Fibroblast of peridontal ligament (primary cell): ENCODE measurements around the gene RAB31.
"Not testable (repeated sequence)": the region's sequence is repeated elsewhere in the genome, so short reads cannot be mapped to it uniquely, and the experiment has no call there.

ENCODE experiments used
- DNase-seq: peaks from one replicate; pipeline ENCODE4 v3.0.0-alpha.2; 2010; ENCODE audit errors: extremely low read depth

RAB31 gene, protein sequence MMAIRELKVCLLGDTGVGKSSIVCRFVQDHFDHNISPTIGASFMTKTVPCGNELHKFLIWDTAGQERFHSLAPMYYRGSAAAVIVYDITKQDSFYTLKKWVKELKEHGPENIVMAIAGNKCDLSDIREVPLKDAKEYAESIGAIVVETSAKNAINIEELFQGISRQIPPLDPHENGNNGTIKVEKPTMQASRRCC

DNA sequence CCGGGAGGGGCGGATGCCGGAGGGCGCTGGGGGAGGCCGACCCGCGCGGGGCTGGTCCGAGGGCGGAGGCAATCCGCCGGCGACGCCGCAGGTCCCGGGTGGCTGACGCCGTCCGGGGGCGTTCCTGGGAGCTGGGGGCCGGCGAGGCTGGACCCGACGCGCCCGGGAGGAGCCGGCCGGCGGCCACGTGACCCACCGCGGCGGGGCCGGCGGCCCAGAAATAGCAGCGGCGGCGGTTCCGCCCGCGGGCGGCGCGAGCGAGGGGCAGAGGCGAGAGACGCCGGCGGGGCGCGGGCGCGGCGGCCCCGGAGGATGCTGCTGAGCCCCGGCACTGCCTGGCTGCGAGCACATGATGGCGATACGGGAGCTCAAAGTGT, at the start of gene RAB31:
Gene RAB31 (plus strand): TSS at position 245 of the 377 bp plus-strand sequence. CDS start 105 bp downstream, at position 350.
- DNase-seq, result peak; percentile 74

DNA sequence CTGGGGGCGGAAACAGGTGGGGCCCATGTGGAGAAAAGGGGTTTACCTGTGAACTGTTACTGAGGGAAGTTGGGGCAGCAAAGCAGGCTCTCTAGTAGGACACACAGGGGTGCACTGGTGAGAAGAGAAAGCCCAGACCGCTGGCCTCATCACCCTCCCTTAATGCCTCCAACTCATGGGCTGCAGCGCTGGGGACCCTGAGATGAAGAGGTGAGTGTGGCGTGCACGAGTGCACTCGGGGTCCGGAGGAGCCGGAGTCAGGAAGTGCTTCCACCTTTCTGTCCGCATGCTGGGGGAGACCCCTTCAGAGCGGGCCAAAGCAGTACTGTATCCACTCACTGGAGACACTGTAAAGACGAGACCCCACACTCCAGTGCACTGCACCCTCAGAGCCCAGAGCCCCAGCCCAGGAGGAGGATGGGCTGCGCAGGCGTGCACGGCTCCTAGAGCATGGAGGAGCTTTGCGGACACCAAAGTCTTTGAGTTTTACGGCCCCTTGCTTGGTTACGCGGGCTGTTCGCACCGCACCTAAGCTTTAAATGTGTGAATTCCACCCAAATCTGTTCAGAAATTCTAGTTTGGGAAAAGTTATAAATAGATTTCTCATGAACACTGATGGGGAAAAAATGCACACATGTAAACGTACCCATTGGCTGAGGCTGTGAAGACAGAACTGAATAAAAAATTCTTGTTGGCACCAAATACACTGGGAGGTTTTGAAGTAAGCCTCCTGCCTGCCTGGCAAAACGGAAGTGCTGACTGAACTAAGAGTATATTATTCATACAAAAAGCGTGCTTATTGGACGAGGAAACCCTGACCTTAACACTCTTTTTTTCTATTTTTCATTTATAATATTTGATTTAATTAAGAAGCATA, 48.4 kb upstream of the RAB31 start:
- DNase-seq, result peak; percentile 10

DNA sequence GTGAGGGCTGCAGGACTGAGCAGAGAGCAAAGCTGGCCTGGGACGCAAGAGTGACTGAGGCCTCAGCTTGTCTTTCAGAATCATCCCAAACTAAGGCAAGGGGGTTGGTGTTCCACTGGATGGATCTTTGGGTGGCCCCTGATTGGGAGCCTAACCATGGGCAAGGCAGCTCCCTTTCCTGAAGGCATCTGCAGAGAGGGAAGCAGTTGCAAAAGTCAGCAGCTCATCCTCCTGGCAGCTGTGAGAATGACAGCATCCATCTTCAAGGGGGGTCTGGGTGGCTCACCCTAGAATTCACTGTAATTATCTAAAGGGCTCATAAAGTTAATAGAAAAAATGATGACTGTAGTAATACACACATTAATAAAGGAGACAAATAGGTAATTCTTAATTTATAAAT, 46.5 kb upstream of the RAB31 start:
- peak; percentile 46 for DNase-seq

DNA sequence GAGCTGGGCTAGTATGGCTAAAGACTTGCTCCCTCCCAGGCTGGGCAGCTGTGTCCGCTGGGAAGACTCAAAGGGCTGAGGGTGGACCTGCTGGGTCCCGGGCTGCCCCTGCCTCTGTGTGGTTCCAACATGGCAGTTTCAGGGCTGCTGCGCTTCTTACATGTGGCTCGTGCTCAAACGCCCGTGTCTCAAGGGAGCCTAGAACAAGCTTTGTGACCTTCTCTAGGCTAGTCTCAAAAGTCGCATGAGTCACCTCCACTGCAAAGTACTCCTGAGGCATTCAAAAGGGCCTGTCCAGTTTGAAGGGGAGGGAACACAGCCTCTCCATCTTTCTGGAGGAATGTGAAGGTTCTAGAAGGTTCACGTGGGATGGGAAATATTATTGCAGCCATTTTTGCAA, 44.7 kb upstream of the RAB31 start:
- no peak for DNase-seq

DNA sequence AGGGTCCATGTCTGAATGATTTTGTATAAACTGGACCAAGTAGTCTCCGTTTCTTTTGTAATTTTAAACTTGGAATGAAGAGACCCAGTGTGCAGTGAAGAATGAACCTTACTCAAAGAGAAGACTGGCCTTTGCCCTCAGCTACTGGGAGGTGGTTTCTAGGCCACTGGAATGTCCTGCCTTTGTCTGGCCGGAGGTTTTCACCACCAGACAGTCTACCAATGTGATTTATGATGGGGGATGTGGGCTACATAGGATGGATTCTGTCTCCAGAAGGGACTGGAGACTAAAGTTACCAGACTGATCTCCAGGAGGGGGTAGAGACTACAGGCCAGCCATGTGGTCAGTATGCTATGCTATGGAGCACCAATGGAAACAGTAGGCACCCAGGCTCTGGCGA, 42.8 kb upstream of the RAB31 start:
- DNase-seq, result no peak

DNA sequence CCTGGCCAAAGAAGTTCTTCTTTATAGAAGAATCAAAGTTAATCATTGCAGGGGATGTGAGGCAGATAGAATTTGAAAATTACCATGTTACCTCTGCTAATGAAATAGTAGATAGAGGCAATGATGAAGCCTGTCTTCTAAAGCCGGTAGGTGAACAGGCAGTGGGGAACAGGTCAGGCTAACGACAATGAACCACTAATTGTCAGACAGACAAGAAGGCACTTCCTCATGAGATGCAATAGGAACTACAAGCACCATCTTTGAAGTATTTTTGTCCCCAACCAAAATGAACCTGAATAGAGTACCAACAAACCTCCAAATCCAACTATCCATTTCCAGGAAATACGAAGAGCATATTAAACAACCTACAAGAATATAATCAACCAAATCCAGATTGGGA, 41.6 kb upstream of the RAB31 start:
- DNase-seq, result no peak

DNA sequence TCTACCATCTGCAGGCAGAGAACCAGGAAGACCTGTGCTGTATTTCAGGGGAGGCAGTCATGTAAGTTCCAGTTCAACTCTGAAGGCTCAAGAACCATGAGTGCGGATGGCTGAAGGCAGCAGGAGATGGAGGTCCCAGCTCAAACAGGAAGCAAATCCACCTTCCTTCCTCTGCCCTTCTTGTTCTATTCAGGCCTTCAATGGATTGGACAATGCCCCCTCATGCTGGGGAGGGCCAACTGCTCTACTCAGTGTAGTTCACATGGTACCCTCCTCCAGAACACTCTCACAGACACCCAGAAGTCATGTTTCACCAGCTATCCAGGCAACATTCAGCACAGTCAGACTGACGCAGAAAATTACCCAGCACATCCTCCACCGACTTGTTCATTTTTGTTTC, 39.1 kb upstream of the RAB31 start:
- DNase-seq, result no peak

DNA sequence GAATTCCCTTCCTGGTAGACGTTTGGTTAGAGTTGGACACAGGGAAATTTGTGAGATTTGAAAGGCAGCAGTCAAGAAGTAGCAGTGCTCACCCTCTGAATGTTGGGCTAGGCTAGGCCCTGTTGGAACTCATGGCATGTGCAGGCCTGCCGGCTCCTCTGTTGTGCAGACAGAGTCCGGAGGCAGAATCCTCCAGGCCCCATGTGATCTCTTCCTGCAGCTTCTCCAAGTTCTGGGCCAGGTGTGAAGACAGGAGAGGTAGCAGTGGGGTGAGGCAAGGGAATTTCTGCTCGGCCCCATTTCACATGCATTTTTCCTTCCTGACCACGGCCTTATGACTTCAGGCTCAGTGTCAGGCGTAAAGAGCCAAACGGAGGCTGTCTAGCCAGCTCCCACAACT, 36.9 kb upstream of the RAB31 start:
- DNase-seq, result no peak

DNA sequence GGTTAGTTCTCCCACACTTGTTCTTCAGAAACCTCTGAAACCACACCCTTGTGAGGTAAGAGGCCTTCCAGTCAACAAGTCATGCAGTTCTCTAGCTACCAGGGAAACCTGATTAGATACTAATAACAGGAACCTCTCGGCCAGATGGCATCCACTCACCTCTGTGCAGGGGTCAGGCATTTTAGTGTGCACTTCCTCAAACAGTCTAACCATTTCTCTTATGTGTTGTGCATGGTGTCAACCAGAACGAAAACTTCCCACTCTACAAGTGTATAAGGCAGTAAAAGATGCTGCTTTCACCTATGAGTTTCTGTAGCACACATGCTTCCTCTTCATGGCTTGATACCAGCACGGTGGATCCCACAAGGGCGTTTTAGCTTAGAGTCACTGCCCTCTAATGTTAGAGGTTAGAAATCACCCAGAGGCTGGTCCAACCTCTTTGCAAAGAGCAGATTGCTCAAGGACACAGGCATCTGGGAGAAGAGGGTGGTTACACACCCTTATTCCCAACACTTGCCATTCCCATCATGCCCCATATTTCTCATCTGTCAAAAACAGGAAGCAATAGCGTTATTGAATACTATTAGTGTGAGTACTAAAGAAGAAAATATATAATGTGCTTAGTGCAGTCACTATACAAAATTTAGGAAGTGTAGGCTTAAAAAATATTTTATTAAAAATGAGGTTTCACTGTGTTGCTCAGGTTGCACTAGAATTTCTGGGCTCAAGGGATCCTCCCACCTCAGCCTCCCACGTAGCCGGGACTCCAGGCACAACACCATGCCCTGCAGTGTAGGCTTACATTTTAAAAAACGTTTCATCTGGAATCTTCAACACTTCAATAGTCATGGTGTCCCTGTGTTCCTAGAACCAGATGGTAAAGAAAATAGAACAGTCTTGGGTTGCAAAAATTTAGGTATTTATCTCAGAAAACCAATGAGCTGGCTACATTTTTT, 34.5 kb upstream of the RAB31 start:
- peak; percentile 81 for DNase-seq

DNA sequence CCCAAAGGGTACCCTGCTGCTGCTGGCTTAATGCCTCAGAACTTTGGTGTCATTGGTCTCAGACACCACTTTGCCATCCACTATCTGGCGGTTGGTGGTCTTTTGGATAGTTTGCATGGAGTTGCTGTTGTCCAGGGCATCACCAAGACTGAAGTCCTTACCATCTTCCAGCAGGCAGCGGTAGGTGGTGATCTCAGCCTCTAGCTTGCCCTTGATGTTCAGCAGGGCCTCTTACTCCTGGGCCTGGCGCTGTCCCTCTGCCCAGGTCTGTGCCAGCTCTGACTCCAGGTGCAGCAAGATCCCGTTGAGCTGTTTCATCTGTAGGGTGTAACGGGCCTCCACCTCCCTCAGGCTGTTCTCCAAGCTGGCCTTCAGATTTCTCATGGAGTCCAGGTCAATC, 29.9 kb upstream of the RAB31 start:
- DNase-seq, result not testable (repeated sequence)

DNA sequence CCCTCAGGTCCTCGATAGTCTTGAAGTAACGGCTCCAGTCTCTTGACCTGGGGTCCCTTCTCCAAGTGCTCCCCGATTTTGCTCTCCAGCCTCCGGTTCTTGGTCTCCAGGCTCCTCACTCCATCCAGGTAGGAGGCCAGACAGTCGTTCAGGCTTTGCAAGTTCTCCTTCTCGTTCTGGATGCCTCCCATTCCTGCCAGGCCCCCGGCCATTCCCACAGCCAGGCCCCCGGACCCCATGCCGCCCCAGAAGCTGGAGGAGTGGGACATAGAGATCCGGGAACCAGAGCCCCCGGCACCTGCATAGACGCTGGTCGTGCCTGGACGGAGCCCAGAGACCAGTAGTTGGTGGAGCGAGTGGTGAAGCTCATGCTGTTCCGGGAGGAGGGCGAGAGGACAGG, 29.0 kb upstream of the RAB31 start:
- DNase-seq, result no peak

DNA sequence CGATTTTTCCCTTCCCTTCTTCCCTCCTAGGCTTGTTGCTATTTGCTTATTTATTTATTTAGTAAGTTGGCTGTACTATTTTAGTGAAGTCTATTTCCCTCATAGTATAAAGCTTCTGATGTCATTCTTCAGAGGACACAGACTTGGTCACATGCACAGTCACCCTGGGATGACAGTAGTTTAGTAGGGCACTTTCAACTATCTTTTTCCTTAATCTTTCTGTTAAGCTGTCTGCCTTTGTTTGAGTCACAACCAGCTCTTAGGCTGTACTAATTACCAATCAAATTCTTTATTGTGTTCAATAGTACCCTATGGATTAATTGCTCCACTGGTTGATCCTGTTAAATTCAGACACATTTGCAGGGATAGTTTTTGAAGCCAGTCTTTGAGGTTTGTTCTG, 26.9 kb upstream of the RAB31 start:
- no peak for DNase-seq

DNA sequence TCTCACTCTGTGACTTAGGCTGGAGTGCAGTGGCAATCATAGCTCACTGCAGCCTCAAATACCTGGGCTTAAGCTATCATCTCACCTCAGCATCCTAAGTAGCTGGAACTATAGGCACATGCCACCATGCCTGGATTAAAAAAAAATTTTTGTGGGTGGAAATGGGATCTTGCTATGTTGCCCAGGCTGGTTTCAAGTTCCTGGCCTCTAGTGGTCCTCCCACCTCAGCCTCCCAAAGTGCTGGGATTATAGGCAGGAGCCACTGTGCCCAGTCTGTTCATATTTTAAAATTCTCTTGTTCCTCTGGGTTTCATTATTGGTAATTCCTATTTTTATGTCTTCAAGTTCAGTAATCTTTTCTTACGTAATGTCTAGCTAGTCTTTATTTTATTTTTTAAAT, 25.5 kb upstream of the RAB31 start:
- DNase-seq, result no peak

DNA sequence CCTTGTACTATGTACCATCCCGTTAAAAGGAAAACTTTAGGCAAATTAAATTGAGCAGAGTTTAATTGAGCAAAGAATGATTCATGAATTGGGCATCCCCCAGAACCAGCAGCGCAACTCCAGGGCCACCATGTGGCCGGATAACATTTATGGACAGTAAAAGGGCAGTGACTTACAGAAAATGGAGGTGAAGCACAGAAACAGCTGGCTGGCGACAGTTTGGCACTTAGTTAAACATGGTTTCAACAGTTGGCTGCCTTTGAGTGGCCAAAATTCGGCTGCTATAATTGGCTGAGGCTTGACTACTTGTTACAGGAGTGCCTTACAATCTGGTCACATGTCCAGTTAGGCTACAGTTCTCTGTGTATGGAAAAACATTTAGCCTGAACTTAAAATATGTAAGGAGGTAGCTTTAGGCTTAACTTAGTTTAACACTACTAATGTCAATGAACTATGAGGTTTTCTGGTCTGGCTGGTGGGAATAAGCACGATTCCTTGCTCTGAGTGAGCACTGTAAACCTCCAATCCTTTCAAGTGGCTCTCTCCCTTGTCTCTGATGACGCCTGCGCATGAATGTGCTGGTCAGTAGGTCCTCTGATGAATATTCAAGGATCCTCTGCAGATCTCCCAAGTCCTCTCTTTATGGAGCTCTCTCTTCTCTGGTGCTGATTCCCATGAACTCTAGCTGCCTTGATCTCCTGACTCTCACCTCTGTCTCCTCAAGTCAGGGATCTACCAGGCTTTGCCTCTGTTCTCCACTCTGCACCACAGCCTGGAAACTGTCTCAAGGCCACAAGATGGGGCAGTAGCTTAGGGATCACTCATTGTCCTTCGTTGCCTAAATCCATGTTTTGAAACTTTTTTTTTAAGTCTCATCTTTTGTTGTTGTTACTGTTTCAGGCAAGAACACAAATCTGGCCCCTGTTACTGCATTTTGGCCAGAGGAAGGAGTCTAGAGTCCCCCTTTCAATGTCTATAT, 24.4 kb upstream of the RAB31 start:
- DNase-seq, result peak; percentile 85

DNA sequence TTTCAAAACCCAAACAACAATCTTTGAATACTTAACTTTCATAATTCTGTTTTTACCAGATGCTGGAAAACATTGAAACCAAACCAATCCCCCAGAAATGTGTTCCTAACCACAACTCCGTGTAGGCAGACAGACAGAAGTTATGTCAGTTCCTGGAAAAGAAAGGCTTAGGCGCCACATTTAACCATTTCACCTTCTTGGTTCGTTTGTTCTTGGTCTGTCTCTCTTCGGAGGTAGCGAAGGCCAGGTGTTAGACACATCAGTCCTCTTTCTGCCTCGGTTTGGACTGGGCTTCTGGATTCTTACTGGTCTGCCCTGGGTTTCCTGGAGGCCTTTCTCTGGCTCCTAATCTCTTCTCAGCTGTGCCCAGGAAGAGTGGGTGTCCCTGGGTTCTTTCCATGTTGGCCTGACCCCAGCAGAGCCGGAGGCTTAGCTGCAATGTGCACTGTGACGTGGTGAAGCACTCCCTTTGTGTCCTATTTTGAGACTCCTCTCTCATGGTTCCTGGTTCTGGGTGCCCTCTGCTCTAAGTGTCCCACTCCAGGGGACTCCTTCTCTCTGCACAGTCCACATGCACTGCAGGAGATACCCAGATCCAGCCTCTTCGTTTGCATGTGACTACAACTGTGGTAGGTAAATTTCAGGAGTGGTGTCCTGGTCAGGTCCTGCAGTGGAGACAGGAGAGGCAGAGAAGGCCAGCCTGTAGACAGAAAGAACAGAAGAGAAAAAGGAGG, 23.1 kb upstream of the RAB31 start:
- DNase-seq, result peak; percentile 94

DNA sequence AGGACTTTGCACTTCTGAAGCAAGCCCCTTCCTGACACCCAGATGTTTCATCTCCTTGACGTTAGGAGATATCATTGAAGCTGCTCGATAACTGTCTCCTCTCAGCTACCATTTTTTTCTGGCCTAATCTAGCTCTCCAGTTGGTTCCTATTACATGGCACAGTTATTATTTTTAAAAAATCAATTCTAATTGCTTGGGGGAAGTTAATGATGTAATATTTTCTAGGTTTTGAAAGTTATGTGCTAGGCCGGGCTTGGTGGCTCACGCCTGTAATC, 22.5 kb upstream of the RAB31 start:
- no peak for DNase-seq

DNA sequence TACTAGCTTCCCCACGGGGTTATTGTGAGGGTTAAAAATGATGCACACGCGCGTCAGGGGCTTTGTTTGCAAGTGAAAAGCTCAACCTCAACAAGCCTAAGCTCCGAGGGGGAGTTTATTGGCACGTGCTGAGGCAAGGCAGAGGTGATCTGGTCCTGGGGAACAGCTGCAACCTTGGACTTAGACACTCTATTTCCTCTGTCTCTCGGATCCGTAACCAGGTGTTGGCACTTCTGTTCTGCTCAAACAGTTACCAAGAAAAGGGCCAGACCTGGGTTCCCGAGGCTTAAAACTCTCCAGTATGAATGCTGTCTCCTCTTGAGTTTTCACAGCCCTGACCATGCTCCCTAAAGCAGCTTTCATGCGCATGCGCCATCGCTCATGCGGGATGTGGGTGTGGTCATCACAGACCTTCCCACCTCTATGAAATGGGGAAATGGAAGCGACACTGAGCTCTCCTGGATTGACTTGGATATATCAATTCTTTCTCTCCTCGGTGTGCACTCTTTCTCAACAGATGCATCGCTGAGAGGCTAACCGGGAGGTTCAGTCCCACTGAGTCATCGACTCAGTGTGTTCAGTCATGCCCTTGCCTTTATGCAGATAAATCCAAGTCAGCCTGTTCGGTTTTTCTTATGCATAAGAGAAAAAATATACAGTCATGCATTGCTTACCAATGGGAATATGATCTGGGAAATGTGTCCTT, 19.9 kb upstream of the RAB31 start:
- peak; percentile 69 for DNase-seq

DNA sequence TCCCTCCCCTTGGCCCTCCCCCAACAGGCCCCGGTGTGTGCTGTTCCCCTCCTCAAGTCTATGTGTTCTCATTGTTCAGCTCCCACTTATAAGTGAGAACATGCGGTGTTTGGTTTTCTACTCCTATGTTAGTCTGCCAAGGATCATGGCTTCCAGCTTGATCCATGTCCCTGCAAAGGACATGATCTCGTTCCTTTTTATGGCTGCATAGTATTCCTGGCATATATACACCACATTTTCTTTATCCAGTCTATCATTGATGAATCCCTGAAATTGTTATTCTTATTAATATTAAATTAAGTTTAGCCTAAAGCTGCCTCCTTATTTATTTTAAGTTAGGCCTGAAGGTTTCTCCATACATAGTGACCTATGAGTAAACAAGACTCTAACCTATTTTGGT, 18.8 kb upstream of the RAB31 start:
- DNase-seq, result no peak

DNA sequence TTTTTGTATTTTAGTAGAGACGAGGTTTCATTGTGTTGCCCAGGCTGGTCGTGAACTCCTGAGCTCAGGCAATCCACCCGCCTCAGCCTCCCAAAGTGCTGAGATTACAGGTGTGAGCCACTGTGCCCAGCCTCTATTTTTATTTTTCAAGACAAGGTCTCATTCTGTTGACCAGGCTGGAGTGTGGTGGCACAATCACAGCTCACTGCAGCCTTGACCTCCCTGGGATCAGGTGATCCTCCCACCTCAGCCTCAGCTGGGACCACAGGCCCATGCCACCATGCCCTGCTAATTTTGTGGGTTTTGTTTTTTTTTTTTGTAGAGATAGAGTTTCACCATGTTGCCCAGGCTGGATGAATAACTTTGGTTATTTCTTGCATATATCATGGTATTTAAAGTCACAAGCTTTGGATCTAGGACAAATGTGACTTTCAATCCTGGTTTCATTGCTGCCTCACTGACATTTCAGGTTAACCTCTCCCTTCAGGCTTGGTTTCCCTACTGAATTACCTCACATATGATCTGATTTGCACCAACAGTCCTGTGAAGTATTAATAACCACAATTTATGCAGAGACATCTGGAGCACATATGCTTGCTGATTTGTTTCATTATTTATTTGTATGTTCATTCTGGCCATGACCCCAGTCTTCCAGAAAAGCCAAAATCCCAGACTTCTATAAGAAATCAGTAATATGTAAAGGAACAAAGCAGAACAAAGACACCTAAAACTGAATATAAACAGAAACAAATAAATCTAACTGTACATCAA, 17.5 kb upstream of the RAB31 start:
- peak; percentile 75 for DNase-seq
